GM19438 (cell line): ENCODE results near the gene ZBTB17.
"Not testable (repeated sequence)": the region's sequence is repeated elsewhere in the genome, so short reads cannot be mapped to it uniquely, and the experiment has no call there.

ENCODE experiments used
- ATAC-seq: cut with Tn5 transposase; IDR thresholded peaks from one replicate; pipeline ENCODE4 v1.9.1; 2021; ENCODE audit warnings: low read depth; ENCODE audit not compliant: unreplicated experiment

The ZBTB17 gene

GRCh38 chr1:15991427-15992186 lies 15.7 kb upstream of the ZBTB17 start:
- no peak for ATAC-seq

DNA sequence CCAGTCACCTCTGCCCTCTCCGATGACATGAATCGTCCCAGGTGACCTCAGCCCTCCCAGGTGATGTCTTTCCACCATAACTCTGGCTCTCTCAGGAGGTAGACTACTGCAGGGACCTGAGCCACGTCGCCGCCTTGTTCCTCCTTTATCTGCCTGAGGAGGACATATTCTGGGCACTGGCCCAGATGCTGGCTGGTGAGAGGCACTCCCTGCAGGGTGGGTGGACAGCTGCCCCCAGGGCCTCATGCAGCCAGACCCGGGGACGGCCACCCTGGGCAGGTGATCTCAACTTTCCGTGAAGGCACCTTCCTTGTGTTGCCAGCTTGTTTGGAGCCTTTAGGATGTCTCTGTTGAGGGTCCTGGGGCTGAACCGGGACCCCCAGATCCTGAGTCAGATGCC lies 13.9 kb upstream of the ZBTB17 start:
- no peak for ATAC-seq

- ATAC-seq: no peak
These were observed 13.2 kb upstream of the ZBTB17 start for GRCh38 chr1:15988856-15989736.

DNA sequence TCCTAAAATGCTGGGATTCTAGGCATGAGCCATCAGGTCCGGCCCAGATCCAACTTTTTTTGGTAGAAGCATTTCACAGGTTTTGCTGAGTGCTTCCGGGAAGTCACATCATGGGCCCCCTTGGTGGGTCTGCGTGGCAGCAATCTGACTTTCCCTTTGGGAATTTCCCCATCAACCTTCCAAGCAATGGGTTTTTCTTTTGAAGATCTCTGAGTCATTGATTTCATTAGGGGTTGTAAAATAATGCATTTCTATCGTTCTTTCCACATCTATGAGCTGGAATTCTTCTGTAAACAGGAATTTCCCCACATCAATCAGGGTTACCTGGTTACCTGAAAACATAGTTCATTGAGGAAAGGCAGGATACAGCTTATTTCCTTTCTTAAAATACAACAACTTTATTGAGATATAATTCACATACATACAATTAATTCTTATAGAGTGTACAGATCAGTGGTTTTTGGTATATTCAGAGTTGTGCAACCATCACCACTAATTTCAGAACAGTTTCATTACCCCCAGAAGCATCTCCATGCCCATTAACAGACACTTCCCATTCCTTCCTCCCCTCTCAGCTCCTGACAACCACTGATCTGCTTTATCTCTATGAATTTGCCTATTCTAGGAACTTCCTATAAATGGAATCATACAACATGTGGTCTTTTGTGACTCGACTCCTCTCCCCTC lies 9.9 kb upstream of the ZBTB17 start:
- no peak for ATAC-seq

GRCh38 chr1:15983275-15983674 lies 7.4 kb upstream of the ZBTB17 start:
- ATAC-seq: no peak

DNA sequence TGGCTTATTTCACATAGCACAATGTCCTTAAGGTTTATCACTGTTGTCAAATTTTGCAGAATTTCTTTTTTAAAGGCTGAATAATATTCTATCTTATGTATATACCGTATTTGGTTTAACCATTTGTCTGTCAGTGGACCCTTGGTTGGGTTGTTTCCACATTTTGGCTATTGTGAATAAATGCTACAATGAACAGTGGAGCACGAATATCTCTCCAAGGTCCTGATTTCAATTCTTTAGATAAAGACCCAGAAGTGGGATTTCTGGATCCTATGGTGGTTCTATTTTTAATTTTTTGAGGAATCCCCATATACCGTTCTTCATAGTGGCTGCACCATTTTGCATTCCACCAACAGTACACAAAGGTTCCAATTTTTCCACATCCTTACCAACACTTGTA lies 5.8 kb upstream of the ZBTB17 start:
- no peak for ATAC-seq

DNA sequence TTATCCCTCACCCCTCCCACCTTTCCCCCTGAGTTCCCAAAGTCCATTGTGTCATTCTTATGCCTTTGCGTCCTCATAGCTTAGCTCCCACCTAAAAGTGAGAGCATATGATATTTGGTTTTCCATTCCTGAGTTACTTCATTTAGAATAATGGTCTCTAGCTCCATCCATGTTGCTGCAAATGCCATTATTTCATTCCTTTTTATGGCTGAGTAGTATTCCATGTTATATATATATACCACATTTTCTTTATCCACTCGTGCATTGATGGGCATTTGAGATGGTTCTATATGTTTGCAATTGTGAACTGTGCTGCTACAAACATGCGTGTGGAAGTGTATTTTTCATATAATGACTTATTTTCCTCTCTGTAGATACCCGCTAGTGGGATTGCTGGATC lies 2.0 kb upstream of the ZBTB17 start:
- ATAC-seq: not testable (repeated sequence)

DNA sequence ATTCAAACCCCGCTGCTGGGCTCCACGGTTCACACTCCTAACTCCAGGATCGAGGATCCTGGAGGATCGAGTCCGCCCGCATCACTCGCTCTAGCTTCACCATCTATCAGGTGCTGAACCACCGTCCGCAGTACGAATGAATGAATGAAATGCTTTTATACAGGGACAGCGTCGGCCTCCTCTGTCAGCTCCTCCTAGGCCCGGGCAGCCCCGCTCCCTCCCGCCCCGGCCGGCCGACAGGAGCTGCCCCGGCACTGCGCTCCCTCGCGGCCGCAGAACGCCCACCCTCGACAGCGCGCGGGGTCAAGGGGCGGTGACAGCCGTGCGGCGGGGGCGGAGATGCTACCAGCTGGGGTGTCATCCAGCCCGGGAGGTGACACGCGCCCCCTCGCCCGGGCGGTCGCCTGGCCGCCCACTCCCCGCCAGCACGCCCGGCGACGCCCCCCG lies 520 bp downstream of the ZBTB17 start:
- ATAC-seq: peak; percentile 49

DNA sequence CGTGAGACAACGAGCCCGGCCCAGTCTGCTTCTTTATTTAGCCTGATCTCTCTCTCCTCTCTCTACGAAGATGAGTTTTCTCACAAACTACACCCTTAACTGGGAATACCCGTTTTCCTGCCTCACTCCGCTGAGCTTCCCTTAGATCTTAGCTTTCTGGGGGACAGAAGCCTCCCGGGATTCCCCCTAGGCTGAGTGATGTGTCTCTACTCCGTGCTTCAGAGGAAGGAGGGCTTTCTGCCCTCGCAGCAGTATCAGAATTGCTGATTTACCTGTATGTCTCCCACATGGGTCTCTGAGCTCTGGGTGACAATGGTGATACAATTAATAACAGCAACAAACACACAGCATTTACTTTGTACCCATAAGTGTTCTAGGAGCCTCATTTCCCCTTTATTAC lies 1.0 kb downstream of the ZBTB17 start:
- peak; percentile 43 for ATAC-seq

- no peak for ATAC-seq
These were observed 2.1 kb downstream of the ZBTB17 start for GRCh38 chr1:15973772-15974171.

GRCh38 chr1:15972409-15972808 lies 3.5 kb downstream of the ZBTB17 start:
- ATAC-seq: no peak

GRCh38 chr1:15970911-15971310 lies 5.0 kb downstream of the ZBTB17 start:
- no peak for ATAC-seq

DNA sequence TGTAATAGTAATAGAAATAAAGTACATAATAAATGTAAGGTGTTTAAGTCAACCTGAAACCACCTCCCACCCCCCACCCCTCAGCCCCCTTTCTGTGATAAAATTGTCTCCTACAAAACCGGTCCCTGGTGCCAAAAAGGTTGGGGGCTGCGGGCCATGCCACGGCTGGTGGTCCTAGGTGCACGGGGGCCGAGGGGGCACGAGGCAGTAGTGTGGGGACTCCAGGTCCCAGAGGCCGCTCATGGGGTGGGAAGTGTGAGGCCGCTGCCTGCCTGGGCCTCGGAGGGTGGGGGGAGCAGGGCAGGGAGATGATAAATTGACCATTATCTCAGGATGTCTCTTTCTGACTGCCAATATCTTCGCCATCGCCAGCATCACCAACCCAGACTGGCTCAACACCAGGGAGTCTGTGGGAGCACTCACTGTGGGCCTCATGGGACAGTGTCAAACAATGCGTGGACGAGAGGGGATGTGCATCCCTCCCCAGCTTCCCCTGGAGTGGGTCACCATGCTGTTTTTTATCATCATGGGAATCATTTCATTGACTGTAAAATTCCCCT lies 6.5 kb downstream of the ZBTB17 start:
- no peak for ATAC-seq

- ATAC-seq: no peak
These were observed 7.7 kb downstream of the ZBTB17 start for GRCh38 chr1:15968172-15968571.

DNA sequence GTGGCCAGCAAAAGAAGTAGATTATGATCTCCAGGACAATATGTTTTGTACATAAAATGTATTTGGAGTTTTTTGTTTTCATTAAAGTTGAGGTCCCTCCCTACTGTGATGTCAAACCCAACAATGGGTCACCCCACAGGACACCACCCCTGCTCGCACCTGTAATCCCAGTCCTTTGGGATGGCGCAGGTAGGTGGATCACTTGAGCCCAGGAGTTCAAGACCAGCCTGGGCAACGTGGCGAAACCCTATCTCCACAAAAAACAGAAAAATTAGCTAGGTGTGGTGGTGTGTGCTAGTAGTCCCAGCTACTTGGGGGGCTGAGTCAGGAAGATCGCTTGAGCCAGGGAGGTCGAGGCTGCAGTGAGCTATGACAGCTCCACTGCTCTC lies 9.0 kb downstream of the ZBTB17 start:
- ATAC-seq: no peak

- ATAC-seq: peak; percentile 81
These were observed 9.6 kb downstream of the ZBTB17 start for GRCh38 chr1:15966081-15966955.

GRCh38 chr1:15965228-15965767 lies 10.6 kb downstream of the ZBTB17 start:
- no peak for ATAC-seq

- no peak for ATAC-seq
These were observed 11.8 kb downstream of the ZBTB17 start for GRCh38 chr1:15963968-15964648.

DNA sequence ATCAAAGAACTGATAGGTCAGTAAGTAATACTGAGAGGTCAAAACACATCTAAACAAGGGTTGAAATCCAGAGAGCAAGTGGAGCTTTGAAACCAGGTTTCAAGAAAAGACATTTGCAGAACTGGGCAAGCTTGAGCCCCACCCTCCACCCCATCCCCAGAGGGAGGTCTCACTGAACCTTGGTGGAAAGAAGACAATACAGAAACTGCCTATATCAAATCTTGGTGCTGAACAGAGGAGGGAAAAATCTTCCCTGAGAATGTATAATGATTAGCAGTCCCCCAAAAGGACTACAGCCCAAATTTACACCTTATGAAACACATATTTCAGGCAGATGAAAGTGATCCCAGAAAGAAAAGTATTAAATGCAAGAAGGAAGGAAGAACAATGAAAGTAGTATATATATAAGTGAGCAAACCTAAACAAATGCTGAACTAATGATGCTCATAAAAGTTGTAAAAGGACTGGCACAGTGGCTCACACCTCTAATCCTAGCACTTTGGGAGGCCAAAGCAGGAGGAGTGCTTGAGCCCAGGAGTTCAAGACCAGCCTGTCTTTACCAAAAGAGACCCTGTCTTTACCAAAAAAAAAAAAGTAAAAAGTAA lies 12.4 kb downstream of the ZBTB17 start:
- no peak for ATAC-seq
